Testis (tissue), 3 donors: ENCODE data around the gene PRKG1. TPM values are rescaled to one million over a fixed set of nuclear protein-coding genes. Genes with fewer than 3 reads are reported as not detected.

Experiments
- DNase-seq: peaks from one replicate; pipeline ENCODE4 v3.0.0-alpha.2; 2019
- H3K27ac ChIP-seq, 2 donors: fragments of 200-600 bp; sonication (generic); one replicate each; pipeline ENCODE4 v1.5.1; 2019
- H3K27me3 ChIP-seq: fragments of 200-600 bp; sonication (generic); one replicate; pipeline ENCODE4 v1.5.1; 2019
- H3K36me3 ChIP-seq: fragments of 200-600 bp; sonication (generic); one replicate; pipeline ENCODE4 v1.5.1; 2017; ENCODE audit warnings: low read depth; ENCODE audit errors: missing control alignments
- H3K4me1 ChIP-seq: fragments of 200-600 bp; sonication (generic); one replicate; pipeline ENCODE4 v1.5.1; 2019
- H3K4me3 ChIP-seq, 2 donors: fragments of 200-600 bp; sonication (generic); one replicate each; pipeline ENCODE4 v1.5.1; 2017 to 2019
- H3K9me3 ChIP-seq: fragments of 200-600 bp; sonication (generic); one replicate; pipeline ENCODE4 v1.5.1; 2017
- CTCF ChIP-seq, 3 experiments: fragments of 450-650 bp in 2 of 3; fragments of 200-600 bp in 1 of 3; sonication (generic) in 1 of 3; IDR thresholded peaks; one replicate each; pipeline ENCODE4 v1.5.1; 2016 to 2019; ENCODE audit warnings: antibody characterized with exemption in 3 of 3, mild to moderate bottlenecking in 2 of 3, moderate library complexity in 1 of 3
- POLR2A ChIP-seq: fragments of 450-650 bp; IDR thresholded peaks from one replicate; pipeline ENCODE4 v1.6.1; 2017; ENCODE audit warnings: antibody characterized with exemption, mild to moderate bottlenecking, moderate library complexity
- WGBS, 2 donors: methylation state at CpG; one replicate each; pipeline ENCODE4 v1.1.5; 2018; 5-methylcytosine and 5-hydroxymethylcytosine counted together
- intact Hi-C: fragments of 100-400 bp; cut with DNase I; formaldehyde crosslinking; loops from one replicate; pipeline ENCODE4 v1.15.1; 2023; ENCODE audit warnings: low total_unique reads
- polyA plus RNA-seq: library from polyadenylated mRNA; stranded (reverse); fragments of 350-450 nt; fragmentation: Illumina TruSeq; extraction: RNeasy Lipid Tissue Mini Kit (QIAGEN cat#74804); gene quantifications from one replicate; pipeline ENCODE4 v1.2.3, GENCODE V29; 2014; ENCODE audit warnings: low read depth, low replicate concordance; ENCODE audit not compliant: insufficient read depth
- total RNA-seq, 2 donors: library from RNA; depleted of rRNA; stranded (reverse); fragments of >200 nt; gene quantifications; one replicate each; pipeline ENCODE4 v1.2.3, GENCODE V29; 2016

PRKG1 gene
- total and polyA plus RNA-seq, 3 donors from 2014 or later, result 6.3 to 15.3 (median 12.5) TPM

- intact Hi-C loops, result no loop called here
- Histone ChIP-seq H3K27me3 (no peaks in the 10 kb centered on the region), H3K9me3 (no peaks in the 10 kb centered on the region), H3K4me1 (no peaks in the 10 kb centered on the region), H3K4me3 (no peak overlapping the region), H3K36me3 (no peaks in the 10 kb centered on the region), H3K27ac (no peak overlapping the region)
- no peak for DNase-seq
- no peak for TF ChIP-seq POLR2A
- TF ChIP-seq CTCF (IDR thresholded peaks at IDR 0.05), result no peak
Observed at GRCh38 chr10:51881213-51881612, 806.9 kb downstream of the PRKG1 start.

- H3K9me3 ChIP-seq, result no peaks in the 10 kb centered on the region
- intact Hi-C loops, result no loop called here
- no peaks in the 10 kb centered on the region for H3K27me3 ChIP-seq
- 71 to 76% methylated on average over 4 of the region's 4 CpGs for WGBS, 2 donors
- H3K4me3 ChIP-seq, result no peak overlapping the region
- H3K36me3 ChIP-seq, result no peaks in the 10 kb centered on the region
- no peaks in the 10 kb centered on the region for H3K4me1 ChIP-seq
- no peak overlapping the region for H3K27ac ChIP-seq
- DNase-seq, result no peak
- no peak for TF ChIP-seq POLR2A
- no peak for TF ChIP-seq CTCF (IDR thresholded peaks at IDR 0.05)
Observed at GRCh38 chr10:51886438-51887068, 812.3 kb downstream of the PRKG1 start.

GRCh38 chr10:51888263-51888662 is 814.0 kb downstream of the PRKG1 start:
- intact Hi-C loops, result no loop called here
- Histone ChIP-seq H3K36me3 (no peaks in the 10 kb centered on the region), H3K27ac (no peak overlapping the region), H3K9me3 (no peaks in the 10 kb centered on the region), H3K4me3 (no peak overlapping the region), H3K27me3 (no peaks in the 10 kb centered on the region), H3K4me1 (no peaks in the 10 kb centered on the region)
- TF ChIP-seq POLR2A (no peak), CTCF (IDR thresholded peaks at IDR 0.05) (no peak)
- DNase-seq, result no peak

- no peaks in the 10 kb centered on the region for H3K9me3 ChIP-seq
Observed at GRCh38 chr10:51892313-51892712, 818.0 kb downstream of the PRKG1 start.

More at GRCh38 chr10:51892313-51892712, 818.0 kb downstream of the PRKG1 start:
- no peak for TF ChIP-seq CTCF (IDR thresholded peaks at IDR 0.05)
- no peak overlapping the region for H3K4me3 ChIP-seq
- 86 to 95% methylated on average over 1 of the region's 1 CpG for WGBS, 2 donors
- no peak overlapping the region for H3K27ac ChIP-seq
- intact Hi-C loops, result no loop called here
- no peak for DNase-seq
- H3K4me1 ChIP-seq, result peaks cover 10% of the 10 kb centered on the region
- no peaks in the 10 kb centered on the region for H3K27me3 ChIP-seq
- no peaks in the 10 kb centered on the region for H3K36me3 ChIP-seq
